Lung (tissue), 12 donors: ENCODE measurements around the gene PSMC3IP. TPM values are rescaled to one million over a fixed set of nuclear protein-coding genes. Genes with fewer than 3 reads are reported as not detected.
A peak's percentile ranks its signal among the peaks of the same experiment; 100 is the strongest.

Source experiments
- ATAC-seq: fragments of 200-7000 bp; cut with Tn5 transposase; one replicate; pipeline ENCODE4 v1.9.1; 2020; ENCODE audit warnings: moderate number of reproducible peaks; ENCODE audit not compliant: insufficient read depth, low FRiP score
- DNase-seq, 3 donors: peaks; one replicate each; pipeline ENCODE4 v3.0.0-alpha.2; 2013 to 2017
- H3K27ac ChIP-seq, 2 donors: one replicate each; pipeline ENCODE4 v1.5.1; 2013; ENCODE audit warnings: mild to moderate bottlenecking in 2 of 2, moderate library complexity in 2 of 2, control low read depth in 1 of 2, inconsistent platforms in 1 of 2, low read depth in 1 of 2, low read length in 1 of 2
- H3K27me3 ChIP-seq, 3 donors: one replicate each; pipeline ENCODE4 v1.5.1; 2013; ENCODE audit warnings: low read length in 2 of 3; ENCODE audit not compliant: control insufficient read depth in 3 of 3, insufficient read depth in 3 of 3
- H3K36me3 ChIP-seq, 4 donors: one replicate each; pipeline ENCODE4 v1.5.1; 2013; ENCODE audit warnings: low read length in 4 of 4, mild to moderate bottlenecking in 1 of 4, moderate library complexity in 1 of 4; ENCODE audit not compliant: control insufficient read depth in 4 of 4, insufficient read depth in 4 of 4
- H3K4me1 ChIP-seq, 5 donors: one replicate each; pipeline ENCODE4 v1.5.1; 2013; ENCODE audit warnings: low read length in 5 of 5, mild to moderate bottlenecking in 2 of 5, moderate library complexity in 1 of 5; ENCODE audit not compliant: control insufficient read depth in 5 of 5, insufficient read depth in 5 of 5
- H3K4me3 ChIP-seq: one replicate; pipeline ENCODE4 v1.5.1; 2013; ENCODE audit warnings: mild to moderate bottlenecking, control low read depth, moderate library complexity
- H3K9ac ChIP-seq, 2 donors: one replicate each; pipeline ENCODE4 v1.5.1; 2013; ENCODE audit warnings: low read length in 2 of 2, control low read depth in 1 of 2; ENCODE audit not compliant: insufficient read depth in 1 of 2
- H3K9me3 ChIP-seq, 4 donors: one replicate each; pipeline ENCODE4 v1.5.1; 2013; ENCODE audit warnings: low read length in 3 of 4, mild to moderate bottlenecking in 1 of 4, moderate library complexity in 1 of 4; ENCODE audit not compliant: control insufficient read depth in 4 of 4, insufficient read depth in 3 of 4
- WGBS, 2 donors: extraction: QIAGEN DNeasy Blood & Tissue Kit; methylation state at CpG; one replicate each; pipeline ENCODE4 v1.1.7; 2013; 5-methylcytosine and 5-hydroxymethylcytosine counted together
- polyA plus RNA-seq, 2 donors: library from polyadenylated mRNA; stranded (reverse); fragments of 200-250 nt; gene quantifications; one replicate each; pipeline ENCODE4 v1.2.1, GENCODE V29; 2013
- total RNA-seq, 2 donors: library from RNA; depleted of rRNA in 1 of 2; stranded (reverse); fragments of >200 nt in 1 of 2; gene quantifications; one replicate each; pipeline ENCODE4 v1.2.1, GENCODE V29; 2014 to 2021
- TF ChIP-seq, protein P1 (sequence below): IDR thresholded peaks from 2 replicates; pipeline ENCODE4 v1.5.1; 2012; ENCODE audit warnings: mild to moderate bottlenecking; ENCODE audit errors: control extremely low read depth, extremely low read depth
- donor health status: control.
- donor health status: control.
- donor health status: Bipolar disorder and iron deficiency.
- donor health status: healthy.
- donor health status: DM: yes; HTN: yes; CAD: no.

The PSMC3IP gene
- total and polyA plus RNA-seq, 4 donors = 3.4 to 7.5 (median 4.0) TPM

DNA sequence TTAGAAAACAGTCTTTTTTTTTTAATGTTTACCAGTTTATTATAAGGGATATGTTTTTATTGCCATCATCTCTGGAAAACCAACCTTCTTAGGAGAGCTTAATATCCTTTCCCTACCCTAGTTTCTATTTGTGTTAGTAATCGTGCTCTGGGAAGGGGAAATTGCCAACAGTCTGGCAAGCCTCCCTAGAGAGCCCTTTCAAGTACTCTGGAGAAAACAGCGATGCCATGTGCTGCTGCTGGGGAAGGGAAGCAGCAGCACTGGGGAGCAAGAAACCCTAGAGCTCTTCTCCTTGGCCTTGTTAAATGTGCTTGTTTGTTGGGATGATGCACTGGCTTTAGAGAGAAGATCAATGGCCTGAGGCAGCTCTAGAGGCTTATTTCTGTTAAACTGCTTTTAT, 21.4 kb upstream of the PSMC3IP start:
- ATAC-seq (peak; percentile 27), DNase-seq (peak in 1 of 3 donors; percentile 20)
- Histone ChIP-seq H3K9ac (no peak overlapping the region), H3K4me3 (no peak overlapping the region), H3K36me3 (peaks cover 0 to 5% (median 1%) of the 10 kb centered on the region in 4 donors), H3K27ac (no peak overlapping the region), H3K9me3 (no peaks in the 10 kb centered on the region), H3K4me1 (peaks cover 0 to 8% (median 0%) of the 10 kb centered on the region in 5 donors), H3K27me3 (no peaks in the 10 kb centered on the region)
- WGBS, 2 donors = 26 to 40% methylated on average over 2 of the region's 2 CpGs
- TF ChIP-seq, protein P1, sequence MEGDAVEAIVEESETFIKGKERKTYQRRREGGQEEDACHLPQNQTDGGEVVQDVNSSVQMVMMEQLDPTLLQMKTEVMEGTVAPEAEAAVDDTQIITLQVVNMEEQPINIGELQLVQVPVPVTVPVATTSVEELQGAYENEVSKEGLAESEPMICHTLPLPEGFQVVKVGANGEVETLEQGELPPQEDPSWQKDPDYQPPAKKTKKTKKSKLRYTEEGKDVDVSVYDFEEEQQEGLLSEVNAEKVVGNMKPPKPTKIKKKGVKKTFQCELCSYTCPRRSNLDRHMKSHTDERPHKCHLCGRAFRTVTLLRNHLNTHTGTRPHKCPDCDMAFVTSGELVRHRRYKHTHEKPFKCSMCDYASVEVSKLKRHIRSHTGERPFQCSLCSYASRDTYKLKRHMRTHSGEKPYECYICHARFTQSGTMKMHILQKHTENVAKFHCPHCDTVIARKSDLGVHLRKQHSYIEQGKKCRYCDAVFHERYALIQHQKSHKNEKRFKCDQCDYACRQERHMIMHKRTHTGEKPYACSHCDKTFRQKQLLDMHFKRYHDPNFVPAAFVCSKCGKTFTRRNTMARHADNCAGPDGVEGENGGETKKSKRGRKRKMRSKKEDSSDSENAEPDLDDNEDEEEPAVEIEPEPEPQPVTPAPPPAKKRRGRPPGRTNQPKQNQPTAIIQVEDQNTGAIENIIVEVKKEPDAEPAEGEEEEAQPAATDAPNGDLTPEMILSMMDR = no peak

DNA sequence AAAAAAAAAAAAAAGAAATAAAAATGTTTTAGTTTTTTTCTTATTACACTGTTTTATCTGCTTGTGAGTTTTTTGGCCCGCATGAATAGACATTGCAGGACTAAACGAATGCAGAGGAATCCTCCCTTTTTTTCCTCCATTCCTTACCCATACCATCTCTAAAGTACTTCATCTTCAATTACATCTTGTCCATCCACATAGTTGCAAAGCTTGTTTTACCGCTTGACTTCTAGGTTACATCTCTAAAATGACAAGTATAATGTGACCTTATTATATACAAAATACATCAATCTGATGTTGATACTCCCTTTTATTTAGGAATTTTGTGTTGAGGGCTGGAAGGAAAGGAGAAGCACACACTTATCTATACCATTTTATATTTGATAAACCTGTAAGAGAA, 18.9 kb upstream of the PSMC3IP start:
- TF ChIP-seq, protein P1 = no peak
- ATAC-seq (no peak), DNase-seq (no peak)
- peaks cover 3 to 7% (median 6%) of the 10 kb centered on the region in 4 donors for H3K36me3 ChIP-seq
- H3K4me3 ChIP-seq = no peak overlapping the region
- H3K27me3 ChIP-seq = no peaks in the 10 kb centered on the region
- H3K9me3 ChIP-seq = no peaks in the 10 kb centered on the region
- 79 to 94% methylated on average over 3 of the region's 3 CpGs for WGBS, 2 donors
- peaks cover 0 to 8% (median 0%) of the 10 kb centered on the region in 5 donors for H3K4me1 ChIP-seq
- no peak overlapping the region for H3K27ac ChIP-seq
- H3K9ac ChIP-seq = no peak overlapping the region

DNA sequence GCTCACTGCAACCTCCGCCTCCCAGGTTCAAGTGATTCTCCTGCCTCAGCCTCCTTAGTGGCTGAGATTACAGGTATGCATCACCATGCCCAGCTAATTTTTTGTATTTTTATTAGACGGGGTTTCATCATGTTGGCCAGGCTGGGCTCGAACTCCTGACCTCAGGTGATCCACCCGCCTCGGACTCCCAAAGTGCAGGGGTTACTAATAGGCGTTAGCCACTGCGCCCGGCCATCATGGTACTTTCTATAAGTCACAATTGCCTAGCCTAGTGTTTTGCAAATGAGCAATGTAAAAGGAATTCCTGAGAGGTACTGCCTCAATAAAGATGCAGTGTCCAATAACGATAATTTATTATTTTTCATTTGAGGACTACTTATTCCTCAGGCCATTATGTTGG, 13.9 kb upstream of the PSMC3IP start:
- ATAC-seq = no peak

More for the DNA sequence above, 13.9 kb upstream of the PSMC3IP start:
- DNase-seq = no peak
- H3K36me3 ChIP-seq = peaks cover 16 to 30% (median 23%) of the 10 kb centered on the region in 4 donors
- H3K9me3 ChIP-seq = no peaks in the 10 kb centered on the region
- no peak overlapping the region for H3K9ac ChIP-seq
- no peak overlapping the region for H3K27ac ChIP-seq
- 95% methylated on average over 9 of the region's 9 CpGs for WGBS, 2 donors
- TF ChIP-seq, protein P1 = no peak
- no peaks in the 10 kb centered on the region for H3K4me1 ChIP-seq
- H3K27me3 ChIP-seq = no peaks in the 10 kb centered on the region
- H3K4me3 ChIP-seq = no peak overlapping the region
